Skeletal muscle cell (primary cell): ENCODE measurements around the gene ITGB6.

Experiments used
- DNase-seq: peaks from one replicate; pipeline ENCODE4 v3.0.0-alpha.2; 2010; ENCODE audit warnings: low read depth
- H3K4me3 ChIP-seq: 2 replicates; pipeline ENCODE4 v1.5.1; 2011; ENCODE audit warnings: low read depth, mild to moderate bottlenecking, control low read depth, low read length, moderate library complexity

Gene ITGB6, protein sequence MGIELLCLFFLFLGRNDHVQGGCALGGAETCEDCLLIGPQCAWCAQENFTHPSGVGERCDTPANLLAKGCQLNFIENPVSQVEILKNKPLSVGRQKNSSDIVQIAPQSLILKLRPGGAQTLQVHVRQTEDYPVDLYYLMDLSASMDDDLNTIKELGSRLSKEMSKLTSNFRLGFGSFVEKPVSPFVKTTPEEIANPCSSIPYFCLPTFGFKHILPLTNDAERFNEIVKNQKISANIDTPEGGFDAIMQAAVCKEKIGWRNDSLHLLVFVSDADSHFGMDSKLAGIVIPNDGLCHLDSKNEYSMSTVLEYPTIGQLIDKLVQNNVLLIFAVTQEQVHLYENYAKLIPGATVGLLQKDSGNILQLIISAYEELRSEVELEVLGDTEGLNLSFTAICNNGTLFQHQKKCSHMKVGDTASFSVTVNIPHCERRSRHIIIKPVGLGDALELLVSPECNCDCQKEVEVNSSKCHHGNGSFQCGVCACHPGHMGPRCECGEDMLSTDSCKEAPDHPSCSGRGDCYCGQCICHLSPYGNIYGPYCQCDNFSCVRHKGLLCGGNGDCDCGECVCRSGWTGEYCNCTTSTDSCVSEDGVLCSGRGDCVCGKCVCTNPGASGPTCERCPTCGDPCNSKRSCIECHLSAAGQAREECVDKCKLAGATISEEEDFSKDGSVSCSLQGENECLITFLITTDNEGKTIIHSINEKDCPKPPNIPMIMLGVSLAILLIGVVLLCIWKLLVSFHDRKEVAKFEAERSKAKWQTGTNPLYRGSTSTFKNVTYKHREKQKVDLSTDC

DNA sequence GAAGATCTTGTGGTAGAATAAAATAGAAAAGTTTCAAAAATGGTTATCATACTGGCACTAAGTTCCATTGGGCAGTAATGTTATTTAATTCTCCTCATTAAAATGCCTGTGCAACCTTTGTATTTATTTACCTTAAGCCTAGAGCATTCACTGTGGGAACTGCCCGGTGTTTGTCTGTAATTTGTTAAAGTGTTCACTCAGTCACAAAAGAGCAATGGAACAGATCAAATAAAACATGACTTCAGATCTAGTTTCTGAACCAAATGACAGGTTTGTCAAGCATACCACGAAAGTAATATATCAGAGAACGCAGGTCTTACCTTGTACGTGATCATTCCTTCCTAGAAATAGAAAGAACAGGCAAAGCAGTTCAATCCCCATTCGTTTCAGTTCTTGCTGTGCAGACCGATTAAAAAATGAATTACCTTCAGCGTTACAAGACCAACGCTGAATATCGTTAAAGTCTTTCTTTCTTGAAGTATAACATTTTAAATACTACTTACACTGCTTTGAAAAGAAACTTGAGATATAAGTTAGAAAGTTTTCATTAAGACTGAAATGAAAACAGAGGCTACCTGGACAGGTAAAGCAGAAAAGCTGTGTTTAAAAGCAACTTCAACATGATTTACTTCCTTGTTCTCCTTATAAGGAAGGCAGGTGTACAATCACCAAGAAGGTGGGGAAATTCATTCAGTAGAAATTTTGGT lies at the start of gene ITGB6:
TSS of gene ITGB6 (minus strand) at position 590 of the 707 bp plus-strand sequence. CDS start at position 381, 209 bp downstream.
- no peak for DNase-seq
- H3K4me3 ChIP-seq: no peak within 1 kb of the TSS

DNA sequence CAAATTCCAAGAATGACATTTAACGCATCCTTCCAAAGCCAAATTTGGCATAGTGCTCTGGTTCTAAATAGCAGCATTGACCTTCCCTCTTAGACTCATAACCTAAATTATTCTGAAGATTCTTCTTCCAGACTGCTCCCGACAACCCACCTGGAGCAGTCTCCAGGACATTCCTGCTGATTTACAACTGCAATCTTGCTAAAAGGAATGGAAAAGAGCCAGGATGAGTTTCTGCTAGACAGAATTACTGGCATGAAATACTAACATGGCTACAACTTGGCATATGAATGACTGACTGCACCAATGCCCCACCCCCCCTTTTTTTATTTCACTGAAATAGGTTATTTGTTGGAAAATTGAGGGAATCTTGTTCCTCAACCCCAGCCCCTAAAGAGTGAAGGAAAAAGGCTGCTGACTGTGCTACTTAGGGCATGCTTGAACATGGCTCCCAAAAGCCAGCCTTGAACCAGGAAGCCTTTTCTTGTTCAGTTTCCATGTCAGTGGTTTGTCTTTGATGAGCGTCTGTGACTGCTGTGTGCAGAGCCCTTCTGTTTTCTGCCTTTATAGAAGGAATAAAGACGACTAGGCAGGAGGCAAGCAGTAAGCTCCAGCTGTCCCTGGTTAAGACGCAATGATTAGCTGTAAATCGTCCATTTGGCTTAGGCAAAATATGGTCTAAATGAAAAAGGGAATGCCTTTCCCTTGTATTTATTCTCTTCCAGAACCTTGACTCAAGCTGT lies 47.4 kb upstream of the ITGB6 start:
- H3K4me3 ChIP-seq: no peak overlapping the region
- no peak for DNase-seq

DNA sequence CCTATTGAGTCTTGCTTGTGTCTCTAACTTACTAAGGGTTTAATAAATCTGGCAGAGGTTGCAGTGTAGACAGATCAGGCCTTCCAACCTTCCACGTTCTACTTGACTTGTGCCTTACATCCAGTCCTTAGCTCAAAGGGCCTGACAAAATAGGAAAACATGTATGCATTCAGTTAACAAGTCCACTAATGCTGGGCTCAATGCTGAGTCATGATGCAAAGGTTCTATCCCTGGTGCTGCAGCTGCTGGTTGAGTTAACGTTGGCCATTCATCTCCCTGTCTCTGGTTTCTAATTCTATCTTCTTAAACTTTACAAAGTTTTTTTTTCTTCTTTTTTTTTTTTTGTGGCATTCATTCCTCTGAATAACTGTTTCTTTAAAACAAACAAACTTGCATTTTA lies 46.3 kb upstream of the ITGB6 start:
- no peak for DNase-seq

DNA sequence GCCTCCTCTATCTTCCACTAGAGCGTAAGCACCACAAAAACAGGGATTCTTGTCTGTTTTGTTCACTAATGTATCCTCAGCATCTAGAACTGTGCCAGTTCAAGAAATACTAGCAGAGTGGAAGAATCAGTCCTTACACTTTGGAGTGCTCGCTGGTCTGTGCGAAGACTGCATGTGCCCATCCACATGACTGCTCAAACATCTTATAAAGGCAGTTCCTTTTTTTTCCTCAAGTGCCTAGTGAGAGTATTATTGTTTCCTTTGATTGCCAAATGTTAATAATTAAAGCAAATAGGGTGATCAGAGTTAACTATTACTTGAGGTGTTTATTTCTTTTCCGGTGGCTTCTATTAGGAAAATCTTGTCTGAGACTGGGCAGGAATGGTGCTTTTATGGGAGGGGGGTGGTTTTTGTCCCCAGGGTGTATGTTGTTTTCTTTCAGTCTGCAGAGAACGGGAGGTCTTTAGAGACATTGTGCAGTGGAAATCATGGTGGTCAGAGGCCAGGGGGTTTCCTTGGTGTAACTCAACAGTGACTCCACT lies 45.6 kb upstream of the ITGB6 start:
- H3K4me3 ChIP-seq: no peak overlapping the region
- DNase-seq: no peak

More for the DNA sequence above, 46.3 kb upstream of the ITGB6 start:
- H3K4me3 ChIP-seq: no peak overlapping the region

DNA sequence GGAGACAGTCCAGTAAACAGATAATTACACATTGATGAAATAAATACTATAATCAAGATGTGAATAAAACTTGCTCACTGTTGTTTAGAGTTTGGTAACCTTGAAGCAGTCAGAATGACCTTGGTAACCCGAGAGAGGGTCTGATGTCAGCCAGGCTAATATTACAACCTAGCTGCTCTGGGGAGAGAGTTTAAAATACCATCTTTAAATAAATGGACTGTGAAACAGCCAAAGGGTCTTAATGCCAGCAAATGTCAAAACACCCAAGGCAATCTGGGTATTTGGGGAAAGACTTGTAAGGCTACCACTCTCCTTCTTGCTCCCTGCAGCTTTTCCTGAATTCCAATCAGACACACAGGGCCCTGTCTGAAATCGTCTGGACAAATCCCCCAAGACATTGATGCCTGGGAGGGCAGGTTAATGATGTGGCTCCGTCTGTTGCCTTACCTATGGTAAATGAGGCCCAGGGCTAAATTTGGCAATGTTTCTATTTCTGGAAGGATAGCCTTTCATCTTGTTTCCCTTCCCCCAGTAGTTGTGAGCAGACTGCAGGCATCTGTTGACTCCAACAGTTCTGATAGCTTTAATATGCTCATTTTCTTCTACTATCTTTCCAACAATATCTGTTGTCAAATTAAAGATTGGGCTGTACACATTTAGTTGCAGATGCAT lies 43.0 kb upstream of the ITGB6 start:
- no peak for DNase-seq
- H3K4me3 ChIP-seq: no peak overlapping the region

DNA sequence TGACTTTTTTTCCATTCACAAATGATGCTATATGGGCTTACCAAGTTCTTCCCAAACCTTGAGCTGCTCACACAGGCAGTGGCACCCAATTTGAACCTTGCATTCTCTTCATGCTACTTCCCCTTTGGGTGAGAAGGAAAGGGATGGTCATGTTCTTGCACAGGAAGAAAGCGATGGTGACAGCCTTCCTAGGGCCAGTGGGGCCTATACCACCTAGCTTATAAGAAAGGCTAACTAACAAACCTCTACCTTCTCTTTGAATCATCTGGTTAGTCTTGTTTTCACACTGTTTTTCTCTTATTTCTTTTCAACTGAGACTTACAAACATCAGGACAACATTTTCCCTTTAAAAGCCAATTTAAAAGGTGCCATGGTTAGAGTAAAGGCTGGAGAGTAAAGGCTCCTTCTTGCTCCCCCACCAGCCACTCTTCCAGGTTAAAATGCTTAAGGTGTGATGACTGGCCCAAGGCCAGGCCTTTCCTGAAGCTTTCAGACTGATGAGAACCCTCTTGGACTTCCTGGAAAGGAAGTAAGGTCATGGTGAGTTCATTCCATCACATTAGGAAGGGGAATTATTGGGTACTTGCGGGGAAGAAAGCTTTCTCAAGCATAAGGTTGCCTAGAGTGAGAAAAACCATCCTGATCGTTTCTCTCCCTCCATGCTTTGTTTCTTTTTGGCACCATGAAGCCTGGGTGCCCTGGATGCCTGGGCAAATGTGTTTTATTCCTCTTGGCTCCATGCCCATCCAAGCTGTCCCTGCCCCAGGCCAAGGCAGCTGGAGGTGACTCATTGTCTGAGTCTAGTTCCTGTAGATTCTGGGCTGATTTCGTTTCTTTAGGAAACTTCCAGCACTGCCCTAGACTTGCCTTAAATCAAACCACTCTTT lies 41.4 kb upstream of the ITGB6 start:
- H3K4me3 ChIP-seq: no peak overlapping the region
- DNase-seq: peak; percentile 70

DNA sequence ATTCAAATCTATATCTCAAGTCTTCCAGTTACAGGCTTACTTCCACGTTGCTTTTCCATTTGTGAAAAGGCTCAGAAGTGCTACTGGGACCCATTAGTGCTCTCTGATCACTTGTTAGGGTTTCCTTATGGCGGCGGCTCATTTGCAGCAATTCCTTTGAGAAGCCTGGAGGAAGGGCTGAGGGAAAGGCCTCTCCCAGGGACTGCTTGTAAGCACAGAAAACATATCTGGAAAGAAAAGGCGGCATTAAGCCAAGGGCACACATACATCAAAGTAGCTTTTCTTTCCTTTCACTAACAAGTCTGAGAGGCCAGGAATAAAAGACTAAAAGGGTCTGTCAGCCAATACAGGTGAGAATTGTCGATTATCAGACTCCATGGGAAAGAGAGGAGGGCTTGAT lies 39.4 kb upstream of the ITGB6 start:
- DNase-seq: no peak
- no peak overlapping the region for H3K4me3 ChIP-seq

DNA sequence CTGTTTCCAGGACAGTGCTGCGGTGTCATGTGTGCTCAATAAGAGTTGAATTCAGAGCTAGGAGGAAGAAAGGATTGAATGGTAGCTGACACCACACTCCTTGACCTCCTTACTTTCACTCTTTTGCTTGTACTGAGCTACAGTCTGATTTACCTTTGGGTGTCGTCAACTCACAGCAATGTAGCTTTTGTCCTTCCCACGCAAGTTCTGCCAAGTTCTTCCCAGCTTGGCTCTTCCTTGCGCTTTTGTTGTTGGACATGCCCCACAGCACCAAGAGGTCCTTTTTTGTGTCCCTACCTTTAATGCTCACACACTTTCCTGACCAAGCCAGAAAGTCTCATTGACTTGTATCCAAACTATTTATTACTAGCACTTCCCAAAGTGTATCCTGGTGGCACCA lies 38.3 kb upstream of the ITGB6 start:
- DNase-seq: no peak
- H3K4me3 ChIP-seq: no peak overlapping the region

DNA sequence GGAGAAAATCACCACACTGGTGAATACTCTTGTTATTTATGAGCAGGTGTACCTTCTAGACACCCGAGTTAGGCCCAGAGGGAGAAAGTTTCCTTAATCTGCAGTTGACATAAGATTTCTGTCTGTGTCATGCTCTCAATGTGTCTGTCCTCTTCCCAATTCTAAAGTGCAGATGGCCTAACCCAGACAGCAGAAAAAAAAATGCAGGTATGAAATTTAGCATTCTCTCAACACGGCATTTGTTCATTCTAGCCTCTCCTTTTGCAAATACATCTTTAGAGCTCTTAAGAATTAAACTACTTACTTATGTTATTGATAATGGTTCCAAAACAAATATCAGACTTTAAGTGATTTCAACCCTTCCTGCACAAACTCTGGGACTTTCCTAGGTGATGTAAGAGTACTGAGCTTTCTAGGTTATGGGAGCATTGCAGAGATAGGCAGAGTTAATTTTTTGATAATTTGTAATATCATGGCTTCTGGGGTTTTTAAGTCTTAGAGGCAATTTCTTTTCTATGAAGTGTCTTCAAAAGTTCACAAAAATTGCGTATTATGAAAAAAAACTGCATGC lies 32.9 kb upstream of the ITGB6 start:
- no peak for DNase-seq
- no peak overlapping the region for H3K4me3 ChIP-seq

DNA sequence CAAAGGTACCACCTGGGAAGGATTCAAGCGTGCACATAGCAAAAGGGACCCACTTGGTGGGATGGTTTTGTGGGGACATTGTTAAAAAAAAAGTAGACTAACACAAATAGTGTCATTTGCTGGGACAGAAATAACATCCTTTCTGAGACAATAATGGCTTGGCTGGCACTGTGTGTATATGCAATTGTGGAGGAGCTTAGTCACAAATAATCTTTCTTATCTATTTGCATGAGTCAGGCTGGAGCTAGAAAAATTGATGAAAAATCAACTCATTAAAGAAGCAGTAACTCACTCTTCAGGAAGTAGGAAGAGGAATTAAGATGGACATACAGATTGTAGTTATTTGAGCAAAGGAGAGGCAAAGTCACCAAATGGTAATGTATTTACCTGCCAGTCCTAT lies 29.5 kb upstream of the ITGB6 start:
- DNase-seq: no peak
- H3K4me3 ChIP-seq: no peak overlapping the region

DNA sequence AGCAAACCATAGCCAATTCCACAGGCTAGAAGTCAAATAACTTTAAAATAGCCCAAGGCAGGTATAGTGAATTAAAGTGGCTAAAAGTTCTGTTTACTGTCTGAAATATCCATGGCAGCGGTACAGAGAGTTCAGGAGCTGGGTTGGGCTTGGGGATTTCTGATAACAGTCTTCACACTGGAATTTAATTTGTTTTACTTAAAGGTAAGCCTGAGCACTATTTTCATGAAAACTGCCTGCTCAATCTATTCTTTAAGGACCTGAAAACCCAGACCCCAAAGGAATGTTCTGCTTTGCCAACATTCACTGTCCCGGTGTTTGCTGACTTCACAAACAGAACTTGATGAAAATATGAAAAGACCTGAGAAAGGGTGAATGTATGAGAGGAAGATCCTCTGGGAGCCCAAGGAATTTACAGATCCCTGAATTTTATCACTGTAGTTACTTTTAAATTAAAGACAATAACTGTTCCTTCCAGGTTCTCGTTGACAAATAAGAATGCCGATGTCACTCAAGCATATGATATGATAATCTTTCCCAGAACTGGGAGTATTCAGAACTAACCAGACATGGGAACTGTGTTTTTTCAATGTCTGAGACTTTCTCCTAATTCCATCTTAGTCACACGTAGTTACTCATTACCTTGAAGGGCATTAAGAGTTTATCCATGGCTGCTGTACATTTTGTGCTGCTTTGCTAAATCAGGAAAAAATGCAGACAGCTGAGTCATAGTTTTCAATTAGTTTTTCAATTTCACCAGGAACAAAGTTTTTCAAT lies 28.3 kb upstream of the ITGB6 start:
- no peak overlapping the region for H3K4me3 ChIP-seq
- DNase-seq: peak; percentile 85

DNA sequence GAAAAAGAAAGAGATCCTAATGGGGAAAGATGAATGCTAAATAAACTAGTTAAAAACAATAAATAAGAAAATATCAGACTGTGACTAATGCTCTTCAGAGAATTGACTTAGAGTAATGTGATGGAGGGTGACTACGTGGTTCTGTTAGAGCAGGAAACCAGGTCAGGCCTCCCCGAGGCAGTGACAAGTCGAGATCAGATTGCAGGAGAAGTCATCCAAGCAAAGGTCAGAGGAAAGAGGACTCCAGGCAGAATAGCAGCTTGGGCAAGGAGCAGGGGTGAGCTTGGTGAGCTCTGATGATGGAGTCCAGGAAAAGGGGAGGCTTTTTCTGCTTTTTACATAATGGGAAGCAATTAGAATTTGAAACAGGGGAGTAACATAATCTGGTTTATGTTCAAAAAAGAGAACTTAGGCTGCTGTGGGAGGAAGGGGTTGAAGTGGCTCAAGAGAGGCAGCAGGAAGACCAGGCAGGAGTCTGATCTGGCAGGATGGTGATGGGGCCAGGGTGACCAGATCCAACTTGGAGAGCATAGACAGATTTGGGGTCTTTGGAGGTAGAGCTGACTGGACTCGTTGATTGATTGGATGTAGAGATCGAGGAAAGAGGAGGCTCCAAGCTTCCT lies 27.3 kb upstream of the ITGB6 start:
- peak; percentile 87 for DNase-seq
- H3K4me3 ChIP-seq: no peak overlapping the region

DNA sequence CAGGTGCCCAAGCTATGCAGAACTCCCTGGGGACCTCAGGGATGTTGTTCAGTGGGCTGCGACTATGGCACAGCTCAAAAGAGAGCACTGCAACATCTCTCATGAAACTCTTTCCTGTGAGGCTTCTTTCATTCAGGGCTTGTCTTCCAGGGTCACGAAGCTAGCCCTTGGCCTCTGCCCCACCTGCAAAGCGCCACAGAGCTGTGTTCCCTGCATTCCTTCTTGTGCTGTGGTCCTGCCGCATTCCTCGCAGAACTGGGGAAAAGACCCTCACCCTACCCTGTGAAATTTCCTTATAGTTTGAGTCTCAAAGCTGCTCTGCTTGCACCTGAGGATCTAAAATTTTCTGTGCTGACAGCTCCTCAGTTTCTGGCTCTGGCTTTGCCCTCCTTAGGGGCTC lies 26.3 kb upstream of the ITGB6 start:
- H3K4me3 ChIP-seq: no peak overlapping the region
- DNase-seq: no peak

DNA sequence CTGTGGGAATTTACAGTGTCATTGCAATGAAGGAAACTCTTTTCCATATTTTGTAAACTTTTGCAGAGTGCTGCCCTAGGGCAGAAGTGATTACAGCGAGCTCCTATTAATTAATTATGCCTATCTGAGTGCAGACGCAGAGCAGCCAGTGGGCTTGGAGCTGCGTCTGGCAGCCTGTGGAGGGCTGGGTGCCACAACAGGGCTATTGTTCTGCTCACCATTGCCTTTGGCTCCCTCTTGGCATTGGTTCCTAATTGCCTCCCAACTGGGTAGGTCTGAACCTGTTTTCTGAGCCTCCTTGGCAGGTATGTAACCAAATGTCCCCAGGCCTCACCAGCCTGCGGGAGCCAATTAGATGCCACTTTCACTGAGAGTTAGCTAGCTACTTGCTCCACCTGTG lies 25.6 kb upstream of the ITGB6 start:
- H3K4me3 ChIP-seq: no peak overlapping the region
- no peak for DNase-seq

DNA sequence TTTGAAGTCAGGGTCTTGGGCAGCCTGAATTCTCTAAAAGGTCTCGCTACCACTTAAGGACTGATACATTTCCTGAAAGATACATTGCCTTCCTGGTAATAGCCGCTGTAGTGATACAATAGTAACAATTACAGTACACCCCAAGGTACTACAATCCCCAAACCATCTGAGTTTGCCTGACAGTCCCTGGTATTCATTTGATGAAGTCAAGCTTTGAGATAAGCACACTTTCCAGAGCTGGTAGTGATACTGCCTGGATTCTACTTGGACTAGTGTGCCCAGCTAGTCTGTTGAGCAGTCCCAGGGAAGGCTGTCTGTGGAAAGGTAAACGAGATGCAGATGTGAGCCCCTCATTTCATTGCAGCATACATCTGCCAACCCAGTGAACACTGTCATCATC lies 24.4 kb upstream of the ITGB6 start:
- H3K4me3 ChIP-seq: no peak overlapping the region
- no peak for DNase-seq

DNA sequence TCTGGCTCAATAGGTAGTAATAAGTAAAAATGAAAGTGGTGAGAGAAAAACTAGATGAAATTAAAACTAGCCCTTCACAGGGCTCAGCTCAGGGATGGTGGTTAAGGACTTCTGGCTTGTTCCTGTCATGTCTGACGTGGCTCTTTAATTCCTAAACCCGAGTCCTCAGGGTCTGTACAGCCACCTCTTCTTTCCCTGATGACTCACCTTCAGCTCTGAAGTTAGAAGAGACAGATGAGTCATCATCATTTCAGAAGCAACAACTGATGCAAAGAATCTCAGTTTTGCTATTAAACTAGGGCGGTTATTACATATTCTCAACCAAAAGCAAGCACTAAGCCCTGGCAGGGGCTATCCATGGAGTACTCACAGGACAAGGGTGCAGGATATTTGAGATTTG lies 24.0 kb upstream of the ITGB6 start:
- DNase-seq: peak; percentile 97
- no peak overlapping the region for H3K4me3 ChIP-seq
